ENCODE results near the gene GPR162.
"Not testable (repeated sequence)": the region's sequence is repeated elsewhere in the genome, so short reads cannot be mapped to it uniquely, and the experiment has no call there.

The GPR162 gene

DNA sequence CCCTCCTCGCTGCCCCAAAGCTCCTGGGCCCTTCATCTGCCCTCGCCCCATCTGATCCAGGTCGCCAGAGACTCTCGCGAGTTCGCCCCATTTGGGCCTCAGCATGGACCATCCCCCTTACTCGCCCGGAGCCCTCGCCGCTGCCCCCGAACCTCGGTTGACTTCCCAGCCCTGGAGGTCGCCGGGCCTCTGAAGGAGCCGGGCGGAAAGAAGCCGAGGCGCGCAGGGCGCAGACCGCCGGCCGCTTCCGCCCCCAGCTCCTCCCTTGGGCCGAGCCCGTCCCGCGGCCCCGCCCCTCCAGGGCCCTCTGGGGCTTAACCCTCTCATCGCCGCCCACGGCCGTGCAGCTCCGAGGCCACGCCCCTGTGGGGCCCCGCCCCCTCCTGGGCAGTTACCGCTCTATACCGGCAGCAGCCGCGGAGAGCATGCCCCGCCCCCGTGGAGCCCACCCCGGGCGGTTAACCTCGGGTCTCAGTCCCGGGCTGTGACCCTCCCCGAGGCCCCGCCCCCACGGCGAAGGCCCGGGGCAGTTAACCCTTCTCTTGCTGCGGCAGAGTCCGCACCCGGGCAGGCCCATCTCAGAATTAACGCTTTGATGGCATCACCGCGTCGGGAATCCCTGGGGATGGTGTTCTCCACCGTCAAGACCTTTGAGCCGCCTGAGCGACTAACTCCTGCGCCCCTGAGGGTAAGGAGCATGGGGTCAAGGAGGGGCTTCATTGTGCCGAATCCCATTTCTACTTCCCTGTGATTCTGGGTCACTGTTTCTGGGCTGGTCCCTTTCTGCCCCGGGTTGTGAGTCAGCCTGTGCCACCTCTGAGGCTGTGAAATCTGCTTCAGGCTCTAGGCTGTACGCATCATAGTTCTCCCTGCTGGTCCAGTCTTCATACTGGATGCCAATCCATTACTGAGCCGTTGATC is 51.7 kb downstream of the GPR162 start, which contains the start of gene SPSB2:
Gene SPSB2 (minus strand): TSS at position 210 of the 921 bp plus-strand sequence. CDS start 402 bp downstream, outside the sequence.
- peak; percentile 52 to 95 (median 84) for DNase-seq

DNA sequence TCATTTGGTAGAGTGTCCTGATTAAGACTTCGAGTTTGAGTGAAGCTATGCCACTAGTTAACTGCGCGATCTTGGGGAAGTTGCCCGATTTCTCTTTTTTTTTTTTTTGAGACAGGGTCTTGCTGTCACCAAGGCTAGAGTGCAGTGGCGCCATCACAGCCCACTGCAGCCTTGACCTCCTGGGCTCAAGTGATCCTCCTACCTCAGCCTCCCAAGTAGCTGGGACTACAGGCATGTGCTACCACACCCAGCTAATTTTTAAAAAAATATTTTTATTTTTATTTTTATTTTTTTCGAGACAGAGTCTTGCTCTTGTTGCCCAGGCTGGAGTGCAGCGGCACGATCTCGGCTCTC is 52.4 kb downstream of the GPR162 start:
- DNase-seq: not testable (repeated sequence)

All from C1 segment of cervical spinal cord (tissue), 14 donors.